ENCODE measurements around the gene TENT4A. TPM values are rescaled to one million over a fixed set of nuclear protein-coding genes. Genes with fewer than 3 reads are reported as not detected.

Gene TENT4A
- total RNA-seq, 1 experiment from 2014 or later = 25.6 TPM

- no peaks in the 10 kb centered on the region for H4K20me1 ChIP-seq (ENCODE audit: control insufficient read depth, insufficient read depth, insufficient read length)
- no peaks in the 10 kb centered on the region for H3K27me3 ChIP-seq (ENCODE audit: insufficient read depth, low read length)
- no peak overlapping the region for H4K8ac ChIP-seq (replicated peaks; ENCODE audit: insufficient read length, low read depth, low read length)
- H3K27ac ChIP-seq (ENCODE audit: insufficient read length, low read depth, low read length) = no peak overlapping the region
- H3T11ph ChIP-seq (ENCODE audit: low read length) = no peak overlapping the region
- H2AK5ac ChIP-seq (ENCODE audit: insufficient read length, low read length) = no peak overlapping the region
- H3K4me2 ChIP-seq (ENCODE audit: insufficient read depth, insufficient read length, low read length) = no peak overlapping the region
- H2BK5ac ChIP-seq (ENCODE audit: insufficient read length, low read length) = no peak overlapping the region
- no peaks in the 10 kb centered on the region for H3K9me3 Mint-ChIP-seq
- H2BK20ac ChIP-seq (ENCODE audit: low read depth, low read length, poor library complexity, severe bottlenecking) = no peak overlapping the region
- H4K91ac ChIP-seq (ENCODE audit: insufficient read length, low read depth, low read length) = no peak overlapping the region
- H3K27me3 Mint-ChIP-seq (ENCODE audit: low read depth) = no peaks in the 10 kb centered on the region
- DNase-seq = no peak
- no peak overlapping the region for H2BK15ac ChIP-seq (ENCODE audit: low read depth, low read length)
- H4K5ac ChIP-seq (ENCODE audit: insufficient read length, low read depth, low read length) = no peak overlapping the region
- TF ChIP-seq, protein P1, sequence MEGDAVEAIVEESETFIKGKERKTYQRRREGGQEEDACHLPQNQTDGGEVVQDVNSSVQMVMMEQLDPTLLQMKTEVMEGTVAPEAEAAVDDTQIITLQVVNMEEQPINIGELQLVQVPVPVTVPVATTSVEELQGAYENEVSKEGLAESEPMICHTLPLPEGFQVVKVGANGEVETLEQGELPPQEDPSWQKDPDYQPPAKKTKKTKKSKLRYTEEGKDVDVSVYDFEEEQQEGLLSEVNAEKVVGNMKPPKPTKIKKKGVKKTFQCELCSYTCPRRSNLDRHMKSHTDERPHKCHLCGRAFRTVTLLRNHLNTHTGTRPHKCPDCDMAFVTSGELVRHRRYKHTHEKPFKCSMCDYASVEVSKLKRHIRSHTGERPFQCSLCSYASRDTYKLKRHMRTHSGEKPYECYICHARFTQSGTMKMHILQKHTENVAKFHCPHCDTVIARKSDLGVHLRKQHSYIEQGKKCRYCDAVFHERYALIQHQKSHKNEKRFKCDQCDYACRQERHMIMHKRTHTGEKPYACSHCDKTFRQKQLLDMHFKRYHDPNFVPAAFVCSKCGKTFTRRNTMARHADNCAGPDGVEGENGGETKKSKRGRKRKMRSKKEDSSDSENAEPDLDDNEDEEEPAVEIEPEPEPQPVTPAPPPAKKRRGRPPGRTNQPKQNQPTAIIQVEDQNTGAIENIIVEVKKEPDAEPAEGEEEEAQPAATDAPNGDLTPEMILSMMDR (conservative IDR thresholded peaks at IDR 0.05) = no peak
- no peak overlapping the region for H2BK120ac ChIP-seq (ENCODE audit: low read depth, low read length, poor library complexity, severe bottlenecking)
- H3K18ac ChIP-seq (ENCODE audit: insufficient read length, low read depth, low read length) = no peak overlapping the region
- no peak overlapping the region for H3K4ac ChIP-seq (ENCODE audit: low read depth, low read length)
- H3K9me3 ChIP-seq (ENCODE audit: control insufficient read depth, low read depth, low read length) = no peaks in the 10 kb centered on the region
- no peak overlapping the region for H3K14ac ChIP-seq (ENCODE audit: insufficient read depth, low read length)
- H3K36me3 Mint-ChIP-seq (ENCODE audit: insufficient read depth in 1 of 3, low read depth in 3 of 3) = peaks cover 12 to 24% (median 21%) of the 10 kb centered on the region in 3 experiments; a peak in 6 of 7 replicates
- no peaks in the 10 kb centered on the region for H3K4me1 ChIP-seq (ENCODE audit: insufficient read depth, low read length)
- no CpG with 5 or more reads among the region's 5 CpGs for WGBS (ENCODE audit: extremely low coverage, insufficient read length, low lambda C conversion rate)
- no peak overlapping the region for H3K9ac ChIP-seq (ENCODE audit: extremely low read depth, insufficient read length, low read length)
- H3K23ac ChIP-seq (ENCODE audit: insufficient read length, low read depth, low read length) = no peak overlapping the region
- H2AFZ ChIP-seq (ENCODE audit: low read length) = no peak overlapping the region
- no peaks in the 10 kb centered on the region for H3K23me2 ChIP-seq (ENCODE audit: insufficient read length, low read depth, low read length, poor library complexity, severe bottlenecking)
- peaks cover 9 to 16% of the 10 kb centered on the region in 2 experiments for H3K4me1 Mint-ChIP-seq
- H3K4me3 Mint-ChIP-seq = no peak overlapping the region
- no peak overlapping the region for H2BK12ac ChIP-seq (ENCODE audit: insufficient read length, low read depth, low read length)
- H3K27ac Mint-ChIP-seq = no peak overlapping the region; a peak in 2 of 7 replicates
- H3K79me1 ChIP-seq (ENCODE audit: insufficient read depth, low read depth, low read length, poor library complexity, severe bottlenecking) = peaks cover 9% of the 10 kb centered on the region
- H3K56ac ChIP-seq (ENCODE audit: insufficient read length, low read depth, low read length) = no peak overlapping the region
- peaks cover 18% of the 10 kb centered on the region; the same call in 1 of the 2 replicates for H3K79me2 ChIP-seq (ENCODE audit: insufficient read depth, low read length)
Observed at GRCh38 chr5:6734781-6735180, 21.5 kb downstream of the TENT4A start.
